Bronchial epithelial cell (primary cell): ENCODE data around the gene B3GLCT. TPM values are rescaled to one million over a fixed set of nuclear protein-coding genes. Genes with fewer than 3 reads are reported as not detected.
A peak's percentile ranks its signal among the peaks of the same experiment; 100 is the strongest.

ENCODE experiments used
- DNase-seq: peaks from one replicate; pipeline ENCODE4 v3.0.0-alpha.2; 2010; ENCODE audit warnings: low read depth
- FAIRE-seq: peaks from 2 replicates; lab custom pipeline; 2011; peaks lifted over from hg19 to GRCh38; lab: Jason Lieb, UNC
- H3K27me3 ChIP-seq: 2 replicates; pipeline ENCODE4 v1.5.1; 2011; ENCODE audit warnings: low read length; ENCODE audit not compliant: control insufficient read depth, insufficient read depth
- H3K36me3 ChIP-seq: 2 replicates; pipeline ENCODE4 v1.5.1; 2011; ENCODE audit warnings: low read length; ENCODE audit not compliant: control insufficient read depth, insufficient read depth
- H3K4me3 ChIP-seq: 2 replicates; pipeline ENCODE4 v1.5.1; 2011; ENCODE audit warnings: mild to moderate bottlenecking, low read depth, low read length, control low read depth
- CTCF ChIP-seq: IDR thresholded peaks from 2 replicates; pipeline ENCODE4 v1.5.1; 2011; ENCODE audit warnings: mild to moderate bottlenecking, moderate library complexity, low read length, control low read depth, inconsistent platforms; ENCODE audit not compliant: insufficient read depth, severe bottlenecking
- total RNA-seq: library from RNA; depleted of rRNA; stranded (reverse); fragments of >200 nt; gene quantifications from 2 replicates; pipeline ENCODE4 v1.2.1, GENCODE V29; 2014

B3GLCT gene
- 3.9 and 4.1 TPM in 2 replicates for total RNA-seq

GRCh38 chr13:31199849-31200636 is at the start of gene B3GLCT:
Gene B3GLCT (plus strand): TSS chr13:31199975. CDS start chr13:31200085, 110 bp downstream.
- Histone ChIP-seq H3K4me3 (peak within 1 kb of the TSS; percentile 55), H3K36me3 (no peaks in the 10 kb centered on the region), H3K27me3 (no peaks in the 10 kb centered on the region)
- DNase-seq (peak; percentile 48), FAIRE-seq (no peak)
- TF ChIP-seq CTCF: peak; percentile 86

- no peak for FAIRE-seq
- Histone ChIP-seq H3K27me3 (no peaks in the 10 kb centered on the region), H3K36me3 (peaks cover 5% of the 10 kb centered on the region), H3K4me3 (no peak overlapping the region)
- DNase-seq: no peak
- no peak for TF ChIP-seq CTCF
Observed at GRCh38 chr13:31150315-31150985, 49.3 kb upstream of the B3GLCT start.

- FAIRE-seq (no peak), DNase-seq (no peak)
- no peak for TF ChIP-seq CTCF
- Histone ChIP-seq H3K27me3 (no peaks in the 10 kb centered on the region), H3K4me3 (no peak overlapping the region), H3K36me3 (peaks cover 4% of the 10 kb centered on the region)
Observed at GRCh38 chr13:31151837-31152236, 47.9 kb upstream of the B3GLCT start.

GRCh38 chr13:31154939-31155338 is 44.8 kb upstream of the B3GLCT start:
- FAIRE-seq: no peak
- no peak for TF ChIP-seq CTCF
- DNase-seq: no peak
- no peak overlapping the region for H3K4me3 ChIP-seq
- H3K27me3 ChIP-seq: no peaks in the 10 kb centered on the region
- peaks cover 2% of the 10 kb centered on the region for H3K36me3 ChIP-seq

- no peak for TF ChIP-seq CTCF
- H3K4me3 ChIP-seq: no peak overlapping the region
Observed at GRCh38 chr13:31159306-31159705, 40.5 kb upstream of the B3GLCT start.

More at GRCh38 chr13:31159306-31159705, 40.5 kb upstream of the B3GLCT start:
- no peaks in the 10 kb centered on the region for H3K36me3 ChIP-seq
- DNase-seq (no peak), FAIRE-seq (no peak)
- H3K27me3 ChIP-seq: no peaks in the 10 kb centered on the region
